ENCODE results near the gene WNK2. TPM values are rescaled to one million over a fixed set of nuclear protein-coding genes. Genes with fewer than 3 reads are reported as not detected.

Gene WNK2
- total RNA-seq, 4 donors from 2014 or later: 6.2 to 31.9 (median 18.9) TPM

DNA sequence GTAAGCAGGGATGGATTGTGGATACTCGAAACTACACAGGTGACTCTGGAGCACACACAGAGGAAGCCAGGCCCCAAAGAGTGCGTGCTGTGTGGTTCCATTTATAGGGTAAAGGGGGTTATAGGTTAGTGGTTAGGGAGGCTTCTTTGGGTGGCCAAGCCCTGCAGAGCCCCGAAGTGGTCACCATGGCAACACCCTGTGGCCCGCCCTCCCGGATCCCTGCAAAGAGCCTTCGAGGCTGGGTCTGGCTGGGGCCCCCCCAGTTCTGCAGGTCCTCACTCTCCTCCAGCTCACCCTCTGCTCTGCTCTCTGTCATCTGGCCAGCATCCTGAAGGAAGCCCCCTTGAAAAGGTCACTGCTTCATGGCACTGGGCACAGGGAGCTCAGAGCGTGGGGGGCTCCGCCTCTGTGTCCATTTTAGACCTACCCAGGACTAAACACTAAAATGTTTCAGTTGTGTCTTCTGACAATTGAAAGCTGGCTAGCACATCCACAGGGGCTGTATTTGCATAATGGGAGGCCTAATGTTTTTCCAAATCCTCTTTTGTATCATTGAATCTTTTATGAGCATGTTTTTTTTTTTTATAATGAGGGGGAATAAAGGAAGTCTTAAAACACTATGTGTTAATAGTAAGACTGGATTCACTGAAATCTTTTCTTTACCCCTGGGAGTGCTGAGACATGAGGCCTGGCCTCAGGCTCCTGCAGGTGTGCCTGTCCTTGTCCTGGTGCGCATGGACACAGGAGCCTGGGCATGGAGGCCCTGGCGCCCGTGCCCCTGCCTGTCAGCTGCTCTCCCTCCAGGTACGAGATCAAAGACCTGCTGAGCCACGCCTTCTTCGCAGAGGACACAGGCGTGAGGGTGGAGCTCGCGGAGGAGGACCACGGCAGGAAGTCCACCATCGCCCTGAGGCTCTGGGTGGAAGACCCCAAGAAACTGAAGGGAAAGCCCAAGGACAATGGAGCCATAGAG lies 55.3 kb downstream of the WNK2 start:
- H3K27me3 ChIP-seq: no peaks in the 10 kb centered on the region
- intact Hi-C loops (cut with DNase I; ENCODE audit: low total_unique reads): no loop called here
- no peak for DNase-seq
- H3K36me3 ChIP-seq: no peaks in the 10 kb centered on the region
- no peak overlapping the region for H3K4me3 ChIP-seq
- TF ChIP-seq POLR2A (IDR thresholded peaks at IDR 0.05) (no peak), CTCF (IDR thresholded peaks at IDR 0.05) (no peak)
- H3K9me3 ChIP-seq: no peaks in the 10 kb centered on the region
- no peak overlapping the region for H3K27ac ChIP-seq
- no peaks in the 10 kb centered on the region for H3K4me1 ChIP-seq

GRCh38 chr9:93240891-93241334 lies 57.0 kb downstream of the WNK2 start:
- Histone ChIP-seq H3K4me1 (no peaks in the 10 kb centered on the region), H3K4me3 (no peak overlapping the region), H3K36me3 (no peaks in the 10 kb centered on the region), H3K27ac (no peak overlapping the region), H3K27me3 (no peaks in the 10 kb centered on the region), H3K9me3 (no peaks in the 10 kb centered on the region)
- TF ChIP-seq POLR2A (IDR thresholded peaks at IDR 0.05) (no peak), CTCF (IDR thresholded peaks at IDR 0.05) (no peak)
- intact Hi-C loops (cut with DNase I; ENCODE audit: low total_unique reads): no loop called here
- no peak for DNase-seq

DNA sequence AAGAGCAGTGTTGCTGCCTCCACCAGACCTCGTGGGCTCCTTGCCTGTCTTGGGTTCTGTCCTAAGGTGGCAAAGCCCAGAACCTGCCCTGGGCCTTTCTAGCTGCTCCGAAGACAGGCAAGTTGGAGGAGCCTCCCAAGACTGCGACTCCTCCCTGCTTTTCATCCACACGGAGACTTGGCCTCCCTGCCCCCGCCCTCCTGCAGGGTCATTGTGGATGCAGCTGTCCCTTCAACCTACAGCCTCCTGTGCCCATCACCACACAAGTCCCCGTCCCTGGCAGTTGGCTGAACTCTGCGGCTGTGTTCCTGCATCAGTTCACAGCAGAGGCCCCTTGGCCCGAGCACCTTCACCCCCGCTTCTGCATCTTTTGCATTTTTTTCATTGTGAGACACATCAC lies 59.2 kb downstream of the WNK2 start:
- no peaks in the 10 kb centered on the region for H3K36me3 ChIP-seq
- TF ChIP-seq POLR2A (IDR thresholded peaks at IDR 0.05): no peak
- no peak for TF ChIP-seq CTCF (IDR thresholded peaks at IDR 0.05)
- DNase-seq: no peak
- H3K27me3 ChIP-seq: no peaks in the 10 kb centered on the region
- intact Hi-C loops (cut with DNase I; ENCODE audit: low total_unique reads): no loop called here
- H3K4me1 ChIP-seq: no peaks in the 10 kb centered on the region
- no peaks in the 10 kb centered on the region for H3K9me3 ChIP-seq
- H3K4me3 ChIP-seq: no peak overlapping the region
- H3K27ac ChIP-seq: no peak overlapping the region

- Histone ChIP-seq H3K9me3 (no peaks in the 10 kb centered on the region), H3K27ac (no peak overlapping the region), H3K4me3 (no peak overlapping the region), H3K27me3 (no peaks in the 10 kb centered on the region), H3K36me3 (no peaks in the 10 kb centered on the region), H3K4me1 (no peaks in the 10 kb centered on the region)
- intact Hi-C loops (cut with DNase I; ENCODE audit: low total_unique reads): no loop called here
- no peak for DNase-seq
- TF ChIP-seq CTCF (IDR thresholded peaks at IDR 0.05) (no peak), POLR2A (IDR thresholded peaks at IDR 0.05) (no peak)
Measured at GRCh38 chr9:93244101-93244500, 60.2 kb downstream of the WNK2 start.
